Smooth muscle cell (in vitro differentiated cells): Measurements from ENCODE around the gene MORN1. TPM values are rescaled to one million over a fixed set of nuclear protein-coding genes. Genes with fewer than 3 reads are reported as not detected.

Source experiments
- DNase-seq: peaks from one replicate; lab custom pipeline; 2025; ENCODE audit not compliant: unreplicated experiment; lab: John Stamatoyannopoulos, UW
- H2AFZ ChIP-seq: fragments of 200-600 bp; sonication (generic); 2 replicates; pipeline ENCODE4 v1.6.0; 2016; ENCODE audit warnings: antibody characterized with exemption, low read depth, mild to moderate bottlenecking
- H3F3A ChIP-seq: fragments of 200-600 bp; sonication (generic); 2 replicates; pipeline ENCODE4 v1.6.0; 2017; ENCODE audit warnings: antibody characterized with exemption, low read depth
- H3K27ac ChIP-seq: fragments of 200-600 bp; sonication (generic); 2 replicates; pipeline ENCODE4 v1.5.1; 2016; ENCODE audit warnings: low read depth, mild to moderate bottlenecking
- H3K27me3 ChIP-seq: fragments of 200-600 bp; sonication (generic); 2 replicates; pipeline ENCODE4 v1.6.1; 2016; ENCODE audit warnings: low read depth, mild to moderate bottlenecking
- H3K36me3 ChIP-seq: fragments of 200-600 bp; sonication (generic); 2 replicates; pipeline ENCODE4 v1.5.1; 2016; ENCODE audit warnings: low read depth
- H3K4me1 ChIP-seq: fragments of 200-600 bp; sonication (generic); 2 replicates; pipeline ENCODE4 v1.5.1; 2016; ENCODE audit warnings: low read depth
- H3K4me2 ChIP-seq: fragments of 200-600 bp; sonication (generic); 2 replicates; pipeline ENCODE4 v1.6.0; 2016; ENCODE audit warnings: mild to moderate bottlenecking
- H3K4me3 ChIP-seq: fragments of 200-600 bp; sonication (generic); 2 replicates; pipeline ENCODE4 v1.5.1; 2016; ENCODE audit warnings: mild to moderate bottlenecking
- H3K79me2 ChIP-seq: fragments of 200-600 bp; sonication (generic); 2 replicates; pipeline ENCODE4 v1.6.0; 2016; ENCODE audit warnings: low read depth, mild to moderate bottlenecking
- H3K9ac ChIP-seq: fragments of 200-600 bp; sonication (generic); 2 replicates; pipeline ENCODE4 v1.6.0; 2016; ENCODE audit warnings: low read depth
- H3K9me3 ChIP-seq: fragments of 200-600 bp; sonication (generic); replicated peaks from 2 replicates; pipeline ENCODE4 v1.5.1; 2016; ENCODE audit warnings: low read depth
- H4K20me1 ChIP-seq: fragments of 200-600 bp; sonication (generic); 2 replicates; pipeline ENCODE4 v1.6.0; 2016; ENCODE audit warnings: low read depth
- WGBS: methylation state at CpG from one replicate; pipeline ENCODE4 v1.1.7; 2016; ENCODE audit warnings: low lambda C conversion rate; 5-methylcytosine and 5-hydroxymethylcytosine counted together
- polyA plus RNA-seq: library from polyadenylated mRNA; unstranded; fragments of >200 nt; fragmentation: Nextera tagmentation; extraction: Ambion mirVana; gene quantifications from 2 replicates; pipeline ENCODE4 v1.2.1, GENCODE V29; 2016
- total RNA-seq: library from RNA; depleted of rRNA; stranded (reverse); fragments of >200 nt; gene quantifications from 2 replicates; pipeline ENCODE4 v1.2.3, GENCODE V29; 2014
- TF ChIP-seq, protein P1 (sequence below): fragments of 200-600 bp; sonication (generic); IDR thresholded peaks from 2 replicates; pipeline ENCODE4 v1.5.1; 2017; ENCODE audit warnings: borderline replicate concordance, mild to moderate bottlenecking, antibody characterized with exemption; ENCODE audit not compliant: insufficient read depth, poor library complexity, severe bottlenecking

MORN1 gene
- total and polyA plus RNA-seq, 2 experiments from 2014 or later = 4.9 to 6.2 TPM

DNA sequence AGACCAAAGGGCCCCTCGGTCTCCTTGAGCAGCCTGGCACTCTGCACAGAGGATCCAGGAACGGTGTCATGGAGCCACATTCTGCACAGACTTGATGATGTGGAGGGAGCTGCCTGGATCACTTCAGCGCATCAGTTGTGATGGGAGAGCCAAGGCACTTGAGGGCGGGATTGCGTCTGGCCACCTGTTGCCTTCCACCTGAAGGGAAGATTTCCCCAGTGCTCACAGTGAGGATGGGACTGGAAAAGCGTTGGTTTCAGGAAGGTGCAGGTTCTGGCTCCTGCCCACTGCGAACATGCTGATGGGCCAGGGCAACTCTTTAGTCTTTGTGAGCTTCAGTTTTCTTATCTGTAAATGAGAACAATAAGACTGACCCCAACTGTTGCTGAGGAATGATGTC, 2.9 kb upstream of the MORN1 start:
- Histone ChIP-seq H3K4me3 (no peak overlapping the region), H3K36me3 (no peaks in the 10 kb centered on the region), H3K27me3 (no peaks in the 10 kb centered on the region), H2AFZ (no peak overlapping the region), H3K9ac (no peak overlapping the region), H3K4me1 (peaks cover 6% of the 10 kb centered on the region), H3K9me3 (no peaks in the 10 kb centered on the region), H4K20me1 (peaks cover 44% of the 10 kb centered on the region), H3K79me2 (peaks cover 87% of the 10 kb centered on the region), H3K27ac (no peak overlapping the region), H3K4me2 (no peak overlapping the region), H3F3A (peaks cover 4% of the 10 kb centered on the region)
- no peak for DNase-seq
- WGBS = 97% methylated on average over 7 of the region's 7 CpGs
- TF ChIP-seq, protein P1, sequence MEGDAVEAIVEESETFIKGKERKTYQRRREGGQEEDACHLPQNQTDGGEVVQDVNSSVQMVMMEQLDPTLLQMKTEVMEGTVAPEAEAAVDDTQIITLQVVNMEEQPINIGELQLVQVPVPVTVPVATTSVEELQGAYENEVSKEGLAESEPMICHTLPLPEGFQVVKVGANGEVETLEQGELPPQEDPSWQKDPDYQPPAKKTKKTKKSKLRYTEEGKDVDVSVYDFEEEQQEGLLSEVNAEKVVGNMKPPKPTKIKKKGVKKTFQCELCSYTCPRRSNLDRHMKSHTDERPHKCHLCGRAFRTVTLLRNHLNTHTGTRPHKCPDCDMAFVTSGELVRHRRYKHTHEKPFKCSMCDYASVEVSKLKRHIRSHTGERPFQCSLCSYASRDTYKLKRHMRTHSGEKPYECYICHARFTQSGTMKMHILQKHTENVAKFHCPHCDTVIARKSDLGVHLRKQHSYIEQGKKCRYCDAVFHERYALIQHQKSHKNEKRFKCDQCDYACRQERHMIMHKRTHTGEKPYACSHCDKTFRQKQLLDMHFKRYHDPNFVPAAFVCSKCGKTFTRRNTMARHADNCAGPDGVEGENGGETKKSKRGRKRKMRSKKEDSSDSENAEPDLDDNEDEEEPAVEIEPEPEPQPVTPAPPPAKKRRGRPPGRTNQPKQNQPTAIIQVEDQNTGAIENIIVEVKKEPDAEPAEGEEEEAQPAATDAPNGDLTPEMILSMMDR = no peak

DNA sequence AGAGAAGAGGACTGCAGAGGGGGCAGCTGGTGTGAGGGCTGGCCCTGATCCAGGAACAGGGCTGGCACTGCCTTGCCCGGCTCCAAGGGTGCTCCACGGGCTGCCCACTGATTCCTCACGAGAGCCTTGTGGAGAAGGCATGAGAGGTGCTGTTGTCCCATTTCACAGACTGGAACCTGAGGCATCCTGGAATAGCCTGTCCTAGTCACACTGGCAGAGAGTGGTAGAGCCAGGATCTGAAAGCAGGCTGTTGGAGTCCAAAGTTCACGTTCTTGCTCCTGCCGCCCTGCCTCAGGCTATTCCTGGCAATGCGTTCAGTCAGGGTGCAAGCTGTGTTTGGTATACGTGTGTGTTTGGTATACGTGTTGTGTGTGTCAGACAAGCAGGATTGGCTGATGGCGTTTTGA, 2.1 kb upstream of the MORN1 start:
- peak overlapping the region; percentile 96 for H3K4me2 ChIP-seq

DNA sequence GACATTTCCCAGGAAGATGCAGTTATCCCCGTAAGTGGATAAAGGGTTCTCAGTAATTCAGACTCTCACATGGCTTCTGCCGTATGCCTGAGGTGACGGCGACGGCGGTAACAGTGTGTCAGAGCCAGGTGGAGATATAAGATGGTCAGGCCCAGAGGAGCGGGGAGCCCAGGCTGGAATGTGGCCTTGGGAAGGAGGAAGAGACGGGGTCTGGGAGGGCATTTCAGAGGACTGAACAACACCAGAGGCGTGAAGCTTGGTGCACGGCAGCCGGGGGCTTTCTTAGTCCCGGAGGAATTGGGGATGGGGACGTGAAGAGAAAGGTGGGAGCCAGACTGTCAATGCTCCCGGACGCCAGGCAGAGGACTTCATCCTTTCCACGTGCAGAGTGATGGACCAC, 1.3 kb upstream of the MORN1 start:
- TF ChIP-seq, protein P1 = no peak
- H3K27me3 ChIP-seq = no peaks in the 10 kb centered on the region
- H3K4me3 ChIP-seq = peak overlapping the region; percentile 95
- no peak for DNase-seq
- no peaks in the 10 kb centered on the region for H3K36me3 ChIP-seq
- peak overlapping the region; percentile 84 for H3K9ac ChIP-seq
- H3K9me3 ChIP-seq = no peaks in the 10 kb centered on the region
- peak overlapping the region; percentile 96 for H3K4me2 ChIP-seq
- peaks cover 6% of the 10 kb centered on the region for H3K4me1 ChIP-seq
- H3F3A ChIP-seq = peaks cover 3% of the 10 kb centered on the region
- 80% methylated on average over 16 of the region's 16 CpGs for WGBS
- peaks cover 37% of the 10 kb centered on the region for H4K20me1 ChIP-seq
- peaks cover 72% of the 10 kb centered on the region for H3K79me2 ChIP-seq
- H3K27ac ChIP-seq = peak overlapping the region; percentile 52
- no peak overlapping the region for H2AFZ ChIP-seq

More for the DNA sequence above, 2.1 kb upstream of the MORN1 start:
- peaks cover 3% of the 10 kb centered on the region for H3F3A ChIP-seq
- no peak for DNase-seq
- TF ChIP-seq, protein P1 = no peak
- peaks cover 79% of the 10 kb centered on the region for H3K79me2 ChIP-seq
- no peak overlapping the region for H3K27ac ChIP-seq
- no peaks in the 10 kb centered on the region for H3K36me3 ChIP-seq
- H2AFZ ChIP-seq = no peak overlapping the region
- H3K9ac ChIP-seq = no peak overlapping the region
- peaks cover 37% of the 10 kb centered on the region for H4K20me1 ChIP-seq
- H3K9me3 ChIP-seq = no peaks in the 10 kb centered on the region
- WGBS = 96% methylated on average over 9 of the region's 9 CpGs
- peaks cover 6% of the 10 kb centered on the region for H3K4me1 ChIP-seq
- no peak overlapping the region for H3K4me3 ChIP-seq
- no peaks in the 10 kb centered on the region for H3K27me3 ChIP-seq

DNA sequence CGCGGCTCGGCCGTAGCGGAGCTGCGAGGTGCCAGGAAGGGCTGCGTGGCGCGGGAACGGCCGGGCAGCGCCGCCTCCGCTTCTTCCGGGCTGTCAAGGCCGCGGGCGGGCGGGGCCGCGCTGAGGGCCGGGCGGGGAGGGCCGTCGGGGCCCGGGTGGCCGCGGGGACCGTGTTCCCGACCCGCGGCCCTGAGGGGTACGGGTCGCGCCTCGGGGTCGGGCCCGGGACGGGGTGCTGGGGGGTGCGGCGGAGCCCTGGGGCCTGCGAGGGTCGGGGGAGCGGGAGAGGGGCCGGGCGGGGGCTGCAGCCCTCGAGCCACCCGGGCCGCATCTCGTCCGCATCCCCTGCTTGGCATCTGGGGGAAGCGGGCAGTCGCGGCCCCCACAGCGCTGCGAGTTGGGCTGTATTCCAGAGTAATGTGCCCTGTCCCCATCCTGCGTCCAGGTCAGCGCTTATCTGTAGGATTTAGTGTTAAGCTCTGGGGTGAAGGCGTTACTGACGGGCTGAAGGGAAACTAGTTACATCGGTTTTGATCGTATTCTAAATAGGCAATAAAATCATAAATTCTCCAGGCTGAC, 666 bp upstream of the MORN1 start:
- Histone ChIP-seq H3K79me2 (peaks cover 66% of the 10 kb centered on the region), H3K4me3 (peak overlapping the region; percentile 95), H4K20me1 (peaks cover 31% of the 10 kb centered on the region), H3K27me3 (no peaks in the 10 kb centered on the region), H3F3A (peaks cover 3% of the 10 kb centered on the region), H3K9ac (peak overlapping the region; percentile 84), H3K4me2 (peak overlapping the region; percentile 96), H3K27ac (peak overlapping the region; percentile 52), H3K36me3 (no peaks in the 10 kb centered on the region), H2AFZ (no peak overlapping the region), H3K4me1 (peaks cover 6% of the 10 kb centered on the region), H3K9me3 (no peaks in the 10 kb centered on the region)
- DNase-seq = no peak
- TF ChIP-seq, protein P1 = no peak
- 1% methylated on average over 25 of the region's 62 CpGs for WGBS
